Activated CD8-positive, alpha-beta memory T cell treated with anti-CD3 and anti-CD28 coated beads for 1 hour (primary cell): ENCODE results near the gene SPEM2.
A peak's percentile ranks its signal among the peaks of the same experiment; 100 is the strongest.

Source experiments
- DNase-seq, 2 donors: peaks; one replicate each; pipeline ENCODE4 v3.0.0-alpha.2; 2020; ENCODE audit warnings: low read depth in 1 of 2; ENCODE audit errors: extremely low read depth in 1 of 2

The SPEM2 gene

GRCh38 chr17:7425316-7425715 lies at the start of gene SPEM2:
SPEM2 (plus strand) TSS chr17:7425616; CDS start chr17:7425689, 73 bp downstream.
- no peak for DNase-seq

GRCh38 chr17:7379134-7379533 lies 46.3 kb upstream of the SPEM2 start:
- DNase-seq, result no peak

- DNase-seq, result no peak
Observed at GRCh38 chr17:7380321-7380720, 45.1 kb upstream of the SPEM2 start.

GRCh38 chr17:7380855-7381683 lies 44.3 kb upstream of the SPEM2 start, which contains the start of gene TNK1:
TNK1 (plus strand) TSS chr17:7381089; CDS start chr17:7382927, 1,838 bp downstream.
- DNase-seq, result no peak

GRCh38 chr17:7382901-7383300 lies 42.5 kb upstream of the SPEM2 start:
- no peak for DNase-seq

- no peak for DNase-seq
Observed at GRCh38 chr17:7383371-7383741, 42.1 kb upstream of the SPEM2 start.

GRCh38 chr17:7383742-7384488 lies 41.5 kb upstream of the SPEM2 start:
- DNase-seq, result peak; percentile 44 to 62

- DNase-seq, result no peak
Observed at GRCh38 chr17:7384489-7385081, 40.8 kb upstream of the SPEM2 start.

GRCh38 chr17:7388856-7389255 lies 36.6 kb upstream of the SPEM2 start:
- DNase-seq, result no peak

GRCh38 chr17:7389924-7390910 lies 35.2 kb upstream of the SPEM2 start:
- DNase-seq, result no peak

- no peak for DNase-seq
Observed at GRCh38 chr17:7391307-7391706, 34.1 kb upstream of the SPEM2 start.

- no peak for DNase-seq
Observed at GRCh38 chr17:7392696-7393612, 32.5 kb upstream of the SPEM2 start.

- DNase-seq, result peak; percentile 49 to 51
Observed at GRCh38 chr17:7393613-7394451, 31.6 kb upstream of the SPEM2 start.

- peak; percentile 29 to 77 for DNase-seq
Observed at GRCh38 chr17:7394452-7395191, 30.8 kb upstream of the SPEM2 start, which contains the start of gene PLSCR3. PLSCR3 (minus strand) TSS chr17:7394525; CDS start chr17:7394110, 415 bp downstream.

- DNase-seq, result no peak
Observed at GRCh38 chr17:7396147-7396546, 29.3 kb upstream of the SPEM2 start.

GRCh38 chr17:7398612-7399011 lies 26.8 kb upstream of the SPEM2 start:
- no peak for DNase-seq

- DNase-seq, result no peak
Observed at GRCh38 chr17:7403043-7403726, 22.2 kb upstream of the SPEM2 start.
